ENCODE results near the gene ITGA4.
A peak's percentile ranks its signal among the peaks of the same experiment; 100 is the strongest.

The ITGA4 gene

DNA sequence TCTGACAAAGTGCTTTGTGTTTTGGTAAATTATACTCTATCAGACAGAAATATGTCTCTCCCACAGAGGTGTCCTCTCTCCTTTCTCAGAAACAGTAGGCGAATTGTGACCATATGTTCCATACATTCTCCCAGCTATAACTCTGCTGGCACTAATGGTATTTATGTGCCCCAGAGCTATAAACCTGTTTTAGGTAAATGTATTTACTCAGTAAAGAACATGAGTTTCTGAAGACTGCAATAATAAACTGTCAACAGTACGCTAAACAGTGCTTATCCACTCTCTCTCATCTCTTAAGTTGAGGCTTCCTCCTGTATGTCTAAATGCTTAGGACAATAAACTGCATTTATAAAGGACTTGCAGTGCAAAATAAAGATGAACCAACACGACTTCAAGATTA, 58.5 kb downstream of the ITGA4 start:
- no peak for DNase-seq (ENCODE audit: low spot score)

DNA sequence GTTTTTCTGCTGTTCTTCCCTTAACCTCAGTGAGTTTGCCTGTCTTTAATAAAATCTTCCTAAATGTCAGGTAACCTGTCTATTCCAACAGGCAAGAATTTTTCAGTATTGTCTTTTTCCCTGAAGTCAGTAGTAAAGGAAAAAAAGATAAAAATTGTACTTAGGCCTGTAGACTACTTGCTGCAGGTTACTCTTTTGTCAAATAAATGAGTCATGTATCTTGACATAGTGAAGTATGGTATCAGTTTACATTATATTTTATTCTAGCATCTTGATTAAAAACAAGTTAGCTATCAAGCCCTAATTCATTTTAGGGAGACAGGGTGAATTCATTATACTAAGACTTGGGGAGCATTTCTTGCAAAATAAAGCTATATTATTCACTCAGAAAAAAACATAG, 59.8 kb downstream of the ITGA4 start:
- no peak for DNase-seq (ENCODE audit: low spot score)

DNA sequence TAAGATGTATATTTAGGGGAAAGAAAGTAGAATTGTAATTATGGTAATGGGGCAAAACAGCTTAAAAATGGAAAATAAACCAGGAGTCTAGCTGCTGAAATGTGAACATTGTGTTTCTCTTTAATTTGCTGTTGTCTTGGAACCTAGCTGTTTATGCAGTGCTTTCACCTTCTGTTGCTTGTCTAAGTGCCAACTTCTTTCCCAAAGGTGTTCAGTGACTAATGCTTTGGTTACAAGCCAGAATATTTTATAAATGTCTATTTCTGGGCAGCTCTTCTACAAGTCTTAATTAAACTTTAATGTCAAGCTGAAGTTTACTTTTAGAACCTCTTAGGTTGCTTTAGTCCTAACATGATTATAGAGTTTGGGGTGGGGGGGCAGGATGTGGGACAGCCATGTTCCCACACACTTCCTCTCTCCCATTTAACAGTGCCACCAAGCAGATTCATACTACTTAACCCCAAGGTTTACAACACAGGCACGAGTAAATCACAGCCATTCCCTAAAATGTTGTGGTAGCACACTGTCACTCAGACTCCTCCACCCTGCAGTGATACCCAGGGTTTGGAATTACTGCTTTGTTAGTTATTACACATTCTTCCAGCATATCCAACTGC, 60.6 kb downstream of the ITGA4 start:
- peak; percentile 83 for DNase-seq (ENCODE audit: low spot score)

DNA sequence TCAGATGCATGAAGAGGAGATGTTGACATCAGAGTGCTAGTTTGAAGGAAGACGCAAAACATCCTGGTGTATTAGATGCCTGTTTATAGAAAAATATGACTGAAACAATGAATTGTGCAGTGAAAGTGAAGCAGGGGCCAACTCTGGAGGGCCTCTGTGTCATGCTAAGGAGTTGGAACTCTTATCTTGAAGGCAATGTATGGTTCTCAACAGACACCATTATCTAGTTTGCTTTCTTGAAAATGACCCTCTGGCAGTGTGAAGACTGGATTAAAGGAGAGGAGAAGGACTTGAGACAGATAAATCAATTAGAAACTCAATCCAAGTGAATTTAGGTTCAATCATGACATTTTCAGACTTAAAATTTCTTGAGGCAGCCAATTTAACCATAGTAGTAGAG, 63.1 kb downstream of the ITGA4 start:
- DNase-seq (ENCODE audit: low spot score): no peak

DNA sequence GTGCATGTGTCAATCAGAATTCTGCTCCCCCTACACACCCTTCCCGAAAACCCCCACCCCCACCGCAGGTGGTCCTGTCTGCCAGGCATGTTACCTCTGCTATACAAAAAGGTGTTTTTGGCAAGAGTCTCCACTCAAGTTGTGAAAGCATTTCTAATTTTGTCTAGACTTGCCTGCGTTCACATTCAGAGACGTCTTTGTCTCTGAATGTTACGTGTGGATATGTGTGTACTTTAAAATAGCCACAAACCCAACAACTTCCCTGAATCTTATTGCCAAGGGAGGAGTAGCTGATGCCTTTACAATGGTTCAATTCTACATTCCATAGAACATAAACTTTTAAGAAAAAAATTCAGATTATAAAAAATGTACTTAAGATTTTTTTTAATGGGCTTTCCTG, 66.6 kb downstream of the ITGA4 start:
- DNase-seq (ENCODE audit: low spot score): no peak

DNA sequence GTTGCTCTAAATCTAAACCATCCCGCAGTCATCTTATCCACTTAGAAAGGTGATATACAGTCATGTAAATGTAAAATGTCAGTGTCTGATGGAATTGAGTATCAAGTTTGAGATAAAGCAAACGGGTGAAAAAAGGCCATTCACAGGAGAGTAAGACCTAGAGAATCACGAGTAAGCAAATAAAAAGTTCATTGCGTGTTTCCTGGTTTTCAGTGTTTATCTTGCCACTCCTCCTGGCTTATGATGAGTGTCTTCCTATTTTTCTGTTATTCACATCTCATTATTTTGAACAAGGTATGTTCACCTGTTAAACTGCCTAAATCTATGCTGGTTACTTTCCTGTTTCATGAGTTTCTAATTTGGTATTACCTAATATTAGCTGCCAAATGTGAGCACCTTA, 68.8 kb downstream of the ITGA4 start:
- DNase-seq (ENCODE audit: low spot score): no peak

DNA sequence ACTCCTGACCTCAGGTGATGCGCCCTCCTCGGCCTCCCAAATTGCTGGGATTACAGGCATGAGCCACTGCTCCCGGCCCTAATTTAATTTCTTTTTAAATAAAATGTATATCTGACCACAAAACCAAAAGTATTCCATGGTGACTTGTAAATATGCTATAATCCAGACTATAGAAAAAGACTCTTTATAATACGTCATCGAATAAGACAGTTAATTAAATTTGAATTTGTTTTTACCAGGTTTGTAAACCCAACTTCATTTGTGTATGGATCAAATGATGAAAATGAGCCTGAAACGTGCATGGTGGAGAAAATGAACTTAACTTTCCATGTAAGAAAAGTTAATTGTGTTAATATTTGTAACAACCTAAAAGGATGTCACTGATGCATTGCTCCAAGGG, 69.9 kb downstream of the ITGA4 start:
- DNase-seq (ENCODE audit: low spot score): no peak

DNA sequence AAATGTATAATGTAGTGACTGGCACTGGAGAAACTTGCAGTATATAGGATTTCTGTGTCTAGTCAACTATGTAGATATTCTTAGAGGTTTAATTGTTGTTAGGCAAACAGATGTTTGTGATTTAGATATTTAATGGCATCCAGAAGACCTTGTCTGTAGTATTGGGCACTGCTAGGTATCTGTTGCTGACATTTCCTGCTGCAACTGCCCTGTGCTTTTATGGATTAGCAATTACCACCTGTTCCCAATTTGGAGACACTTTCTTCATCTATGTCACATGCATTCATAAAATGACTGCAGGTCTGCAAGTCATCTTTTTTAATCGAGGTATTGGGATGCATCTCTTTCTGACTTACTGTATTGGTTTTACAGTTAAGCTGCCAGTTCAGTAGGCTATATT, 71.3 kb downstream of the ITGA4 start:
- no peak for DNase-seq (ENCODE audit: low spot score)

DNA sequence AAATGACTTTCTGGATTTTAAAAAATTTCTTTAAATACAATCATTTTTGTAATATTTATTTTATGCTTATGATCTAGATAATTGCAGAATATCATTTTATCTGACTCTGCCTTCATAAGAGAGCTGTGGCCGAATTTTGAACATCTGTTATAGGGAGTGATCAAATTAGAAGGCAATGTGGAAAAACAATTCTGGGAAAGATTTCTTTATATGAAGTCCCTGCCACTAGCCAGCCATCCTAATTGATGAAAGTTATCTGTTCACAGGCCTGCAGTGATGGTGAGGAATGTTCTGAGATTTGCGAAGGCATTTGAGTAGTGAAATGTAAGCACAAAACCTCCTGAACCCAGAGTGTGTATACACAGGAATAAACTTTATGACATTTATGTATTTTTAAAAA, 79.5 kb downstream of the ITGA4 start:
- no peak for DNase-seq (ENCODE audit: low spot score)

DNA sequence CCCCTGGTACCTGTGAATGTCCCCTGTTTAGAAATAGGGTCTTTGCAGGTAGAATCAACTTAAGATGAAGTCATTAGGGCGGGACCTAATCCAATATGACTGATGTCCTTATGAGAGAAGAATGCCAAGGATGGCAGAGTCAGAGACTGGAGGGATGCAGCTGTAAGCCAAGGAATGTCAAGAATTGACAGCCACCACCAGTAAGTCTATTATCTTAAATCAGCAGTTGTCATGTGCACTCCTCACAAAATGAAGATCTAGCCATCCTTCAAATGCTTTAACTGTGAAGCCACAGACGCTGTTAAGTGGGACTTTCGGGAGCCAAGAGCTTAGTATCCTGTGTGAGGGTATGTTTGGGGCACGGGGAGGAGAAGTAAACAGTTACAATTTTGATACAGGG, 83.2 kb downstream of the ITGA4 start:
- no peak for DNase-seq (ENCODE audit: low spot score)

DNA sequence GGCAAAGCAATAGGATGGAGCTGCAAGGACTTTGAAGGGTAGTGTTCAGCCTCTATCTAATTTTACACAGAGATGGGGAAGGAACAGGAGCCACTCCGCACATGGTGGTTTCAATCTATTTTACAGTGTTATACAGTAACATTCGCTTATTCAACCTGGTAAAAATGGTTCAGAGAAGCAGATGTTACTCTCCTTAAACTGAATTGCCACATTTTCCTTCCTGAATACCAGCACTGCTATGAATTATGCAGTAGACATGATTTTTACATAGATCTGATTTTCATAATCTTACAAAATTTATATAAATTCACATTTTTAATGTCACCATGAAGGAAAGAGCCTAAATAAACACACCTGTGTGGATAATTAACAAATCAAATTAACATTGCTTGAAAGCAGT, 85.0 kb downstream of the ITGA4 start:
- no peak for DNase-seq (ENCODE audit: low spot score)

DNA sequence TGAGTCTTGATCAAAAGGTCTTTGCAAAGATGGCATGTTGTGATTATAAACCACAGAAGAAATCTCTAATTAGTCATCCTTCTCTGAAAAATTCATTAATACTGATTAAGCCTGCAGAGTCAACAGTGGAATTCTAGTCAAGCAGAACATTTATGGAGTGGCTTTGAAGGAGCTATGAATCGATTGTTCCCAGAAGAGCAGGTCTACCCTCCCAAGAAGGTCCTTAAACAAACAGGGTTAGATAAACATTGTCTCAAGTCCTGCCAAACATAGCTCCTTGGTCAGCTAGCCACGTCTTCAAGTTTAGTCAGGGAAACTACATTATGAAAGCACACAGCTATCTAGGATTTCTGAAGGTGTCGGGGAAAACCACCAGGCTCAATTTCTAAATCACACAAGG, 88.9 kb downstream of the ITGA4 start:
- DNase-seq (ENCODE audit: low spot score): no peak

DNA sequence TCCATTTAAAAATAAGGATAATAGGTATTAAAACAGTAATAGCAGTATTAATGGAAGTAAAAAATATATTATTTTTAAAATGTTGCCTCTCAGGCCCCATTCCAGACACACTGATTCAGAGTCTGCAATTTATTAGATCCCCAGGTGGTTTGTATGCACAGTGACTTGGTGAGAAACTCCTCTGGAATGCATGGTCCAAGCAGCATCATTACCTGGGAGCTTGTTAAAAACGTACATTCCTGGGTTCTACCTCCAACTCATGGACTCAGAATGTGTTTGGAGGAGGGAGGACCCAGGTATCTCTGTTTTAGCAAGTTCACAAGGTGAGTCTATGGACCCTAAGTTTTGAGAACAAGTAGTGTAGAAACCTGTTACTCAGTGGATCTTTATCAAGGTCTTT, 95.6 kb downstream of the ITGA4 start:
- DNase-seq (ENCODE audit: low spot score): no peak

DNA sequence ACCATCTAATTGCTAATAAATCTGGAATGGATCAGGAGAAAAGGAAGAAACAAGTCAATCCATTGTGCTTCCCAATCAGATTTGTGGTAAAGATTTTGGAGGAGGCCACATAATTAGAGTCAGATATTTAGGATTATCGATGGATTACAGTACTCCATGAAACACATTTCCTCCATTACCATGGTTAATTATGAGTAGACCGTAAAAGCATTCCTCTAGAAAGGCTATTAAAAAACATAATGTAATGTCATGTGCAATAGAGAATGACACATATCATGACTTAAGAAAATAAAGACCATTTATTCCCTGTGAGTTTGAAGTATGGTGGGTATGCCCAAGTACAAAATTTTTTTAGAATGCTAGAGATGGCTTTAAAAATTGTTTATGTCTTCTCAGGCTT, 96.1 kb downstream of the ITGA4 start:
- no peak for DNase-seq (ENCODE audit: low spot score)

DNA sequence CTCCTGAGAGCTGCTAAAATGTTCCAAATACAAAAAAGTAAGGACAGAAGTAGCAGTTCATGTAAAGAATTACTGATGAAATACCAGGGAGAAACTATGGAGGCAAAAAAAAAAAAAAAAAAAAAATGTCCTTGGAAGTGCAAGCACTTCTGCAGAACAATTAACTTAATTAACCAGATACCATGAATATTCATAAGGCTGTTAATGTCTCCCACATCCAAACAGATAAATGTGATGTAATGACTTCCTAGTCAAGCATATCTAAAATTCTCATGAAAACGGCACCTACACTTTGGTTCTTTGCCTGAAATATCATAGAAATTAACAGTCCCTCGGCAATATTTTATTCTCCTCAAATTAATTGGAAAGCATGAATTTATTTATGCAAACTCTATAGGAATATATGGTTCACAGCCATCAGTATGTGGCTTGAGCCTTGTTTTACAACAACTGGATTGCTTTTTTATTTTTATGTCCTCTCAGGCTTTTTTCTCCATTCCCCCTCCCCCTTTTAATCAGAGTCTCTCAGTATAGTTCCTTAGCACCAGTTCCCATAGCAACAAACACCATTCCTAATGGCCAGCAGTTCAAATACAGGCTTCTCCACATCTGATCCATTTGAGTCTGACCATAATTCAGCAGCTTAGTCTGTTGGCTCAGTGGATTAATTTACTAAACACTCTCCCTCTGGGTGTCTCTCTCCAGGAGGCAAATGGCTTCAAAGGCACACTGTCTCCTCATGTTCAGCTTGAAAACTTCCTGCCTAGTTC, 97.1 kb downstream of the ITGA4 start:
- DNase-seq (ENCODE audit: low spot score): no peak

DNA sequence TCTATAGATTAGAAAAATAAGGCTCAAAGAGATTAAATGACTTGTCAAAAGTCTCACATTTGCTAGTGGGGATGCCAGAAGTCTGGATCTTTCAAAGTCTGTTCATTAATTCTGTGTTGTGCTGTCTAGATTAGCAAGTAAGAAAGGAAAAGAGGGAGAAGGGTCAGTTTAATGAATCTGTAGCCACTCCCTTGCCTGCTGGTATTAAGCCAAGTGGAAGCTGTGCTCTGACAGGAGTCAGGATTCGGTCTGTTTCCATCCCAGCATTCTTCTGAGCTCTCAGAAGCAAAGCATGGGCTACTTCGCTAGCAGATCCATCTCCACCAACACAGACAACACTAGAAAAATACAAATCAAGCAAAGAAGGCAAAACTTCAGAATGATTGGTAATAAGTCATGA, 101.2 kb downstream of the ITGA4 start:
- no peak for DNase-seq (ENCODE audit: low spot score)

DNA sequence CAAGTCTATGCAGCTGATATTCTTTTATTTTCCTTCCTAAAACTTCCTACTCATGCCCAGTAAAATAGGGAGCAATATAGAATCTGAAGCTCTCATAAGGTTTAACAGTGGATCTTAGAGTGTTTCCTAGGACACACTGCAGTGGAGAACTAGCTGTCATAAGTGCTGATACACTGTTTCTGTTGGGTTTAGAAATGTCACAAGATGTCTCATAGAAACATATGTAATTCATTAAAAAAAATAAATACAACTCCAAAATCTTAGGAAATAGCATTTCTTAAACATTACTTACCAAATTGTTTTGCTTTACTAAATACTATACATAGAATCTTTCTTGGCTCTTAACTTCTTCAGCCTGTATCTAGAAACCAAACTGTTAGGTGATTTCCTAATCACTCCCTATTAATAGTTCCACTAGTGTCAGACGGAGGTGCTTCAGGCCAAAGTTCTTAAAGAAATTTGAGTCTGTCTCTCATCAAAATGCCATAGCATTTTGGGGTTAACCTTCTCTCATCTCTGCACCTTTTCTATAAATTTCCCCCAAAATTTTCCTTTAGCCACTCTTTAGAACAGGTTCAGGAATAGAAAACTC, 106.0 kb downstream of the ITGA4 start:
- DNase-seq (ENCODE audit: low spot score): no peak

DNA sequence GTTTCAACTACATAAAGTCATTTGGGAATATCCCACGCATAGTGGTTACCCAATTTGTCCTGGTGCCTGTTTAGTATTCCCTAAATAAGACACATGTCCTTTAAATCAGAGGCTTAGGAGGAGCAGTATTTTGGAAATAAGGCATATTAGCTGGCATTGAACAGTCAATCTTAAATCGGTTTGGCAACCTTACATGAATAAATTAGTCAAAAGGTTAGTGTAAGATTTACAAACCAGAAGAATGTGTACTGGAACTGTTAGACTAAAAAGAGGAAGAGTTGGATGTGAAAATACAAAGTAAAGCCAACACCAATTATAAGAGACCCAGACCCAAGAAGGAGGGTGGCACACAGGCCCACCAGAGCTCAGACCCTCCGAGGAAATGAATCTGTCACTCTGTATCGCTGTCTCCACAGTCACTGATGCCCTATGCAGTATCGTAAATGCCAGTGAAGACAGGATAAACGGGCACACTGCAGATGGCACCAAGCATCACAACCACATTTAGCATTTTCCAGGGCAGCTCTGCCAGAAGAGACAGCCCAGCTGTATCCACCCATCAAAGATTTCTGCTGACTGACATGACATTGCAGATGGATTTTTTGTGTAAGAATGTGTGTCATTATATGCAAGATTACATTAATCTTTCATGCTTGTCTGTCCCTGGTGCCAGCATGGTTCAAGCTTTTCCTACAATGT, 109.3 kb downstream of the ITGA4 start:
- peak; percentile 80 for DNase-seq (ENCODE audit: low spot score)

DNA sequence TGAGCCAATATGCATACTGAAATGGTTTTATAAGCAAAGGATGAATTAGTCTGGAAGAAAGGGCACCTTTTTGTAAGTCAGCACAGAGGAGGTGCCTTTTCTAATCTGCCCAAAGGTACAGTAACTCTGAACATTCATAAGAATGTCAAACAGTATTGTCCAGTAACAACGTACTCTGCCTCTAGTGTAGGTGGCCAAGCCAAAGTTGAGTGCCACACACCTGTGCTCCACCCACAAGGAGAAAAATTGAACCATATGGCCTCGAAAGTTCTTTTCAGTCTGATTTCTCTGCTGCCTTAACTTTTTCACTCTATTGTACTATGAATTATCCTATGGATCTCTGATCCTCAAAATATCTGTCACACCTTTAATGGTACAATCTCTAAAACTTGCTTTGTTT, 112.9 kb downstream of the ITGA4 start:
- DNase-seq (ENCODE audit: low spot score): no peak

DNA sequence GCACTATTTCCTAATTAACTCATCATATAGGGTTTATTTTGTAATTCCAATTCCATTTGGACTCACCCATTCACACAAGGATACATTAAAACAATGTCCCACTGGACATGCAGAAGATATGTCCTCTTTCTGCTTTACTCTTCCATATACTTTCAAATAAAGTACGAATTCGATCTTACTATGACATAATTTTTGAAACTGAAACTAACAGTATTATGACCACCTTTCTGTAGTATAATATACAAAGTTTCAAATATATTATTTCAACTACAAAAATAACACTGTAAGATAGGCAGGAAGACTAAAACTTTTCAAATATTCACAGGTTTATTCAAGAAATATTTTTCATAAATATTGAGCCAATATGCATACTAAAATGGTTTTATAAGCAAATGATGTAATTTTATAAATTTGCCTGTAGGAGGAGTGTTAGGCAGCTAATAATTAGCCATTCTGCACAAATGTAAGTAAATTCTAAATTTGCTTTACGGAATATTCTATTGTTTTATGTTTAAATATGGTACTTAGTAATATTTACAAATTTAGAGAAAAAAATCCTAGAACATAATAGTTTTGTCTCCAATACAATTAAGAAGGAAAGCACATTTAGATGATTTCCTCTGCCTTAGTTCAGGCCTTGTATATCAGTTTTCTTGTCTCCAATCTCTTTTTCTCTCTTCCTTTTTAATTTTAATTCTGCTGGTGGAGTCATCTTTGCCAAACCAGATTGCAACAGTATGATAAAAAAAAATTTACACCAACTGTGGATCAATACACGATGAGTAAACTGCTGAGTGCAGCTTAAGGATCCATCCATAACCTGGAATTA, 113.9 kb downstream of the ITGA4 start:
- DNase-seq (ENCODE audit: low spot score): peak; percentile 52

DNA sequence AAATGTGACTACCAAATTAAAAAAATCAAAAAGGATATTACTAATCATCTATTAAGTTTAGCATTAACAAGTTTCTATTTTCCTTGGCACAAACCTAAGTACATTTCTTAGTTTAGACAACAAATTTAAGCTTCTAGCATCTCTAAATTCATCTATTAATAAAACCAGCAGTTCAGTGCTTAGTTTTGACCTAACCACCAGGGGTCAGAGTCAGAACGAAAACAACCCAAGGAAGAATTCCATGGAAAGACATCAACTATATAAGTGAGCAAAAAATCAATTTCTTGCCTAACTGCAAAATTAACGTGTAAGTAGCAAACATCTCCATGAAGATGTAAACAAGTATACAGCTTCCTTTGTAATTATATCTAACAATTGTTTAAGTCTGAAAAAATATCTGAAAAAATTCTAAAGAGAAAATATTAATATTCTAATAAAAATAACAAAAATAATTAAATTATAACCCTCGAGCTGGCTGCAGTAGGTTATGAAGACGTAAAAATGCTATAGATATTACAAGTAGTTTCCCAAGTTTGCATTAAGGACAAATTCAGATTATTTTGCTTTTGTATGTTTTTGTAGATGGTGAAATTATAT, 116.1 kb downstream of the ITGA4 start:
- DNase-seq (ENCODE audit: low spot score): peak; percentile 75

DNA sequence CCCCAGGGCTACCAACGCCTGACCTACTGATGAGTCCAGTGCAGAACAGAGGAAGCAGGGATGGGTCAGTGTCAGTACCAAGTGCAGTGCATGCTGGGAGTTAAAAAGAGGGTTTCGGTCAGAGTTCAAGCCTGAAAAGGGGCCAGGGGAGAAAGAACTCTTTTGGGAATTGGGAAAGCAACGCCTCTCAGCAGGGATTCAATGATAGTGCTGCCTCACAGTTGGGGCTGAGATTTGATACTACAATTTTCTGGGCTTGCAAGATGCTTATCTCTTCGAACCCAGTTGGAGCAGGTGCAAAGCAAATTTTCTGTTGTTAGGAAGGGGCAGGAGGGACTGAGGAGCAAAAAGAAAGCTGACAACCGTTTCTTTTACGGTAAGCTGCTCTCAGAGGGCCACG, 117.1 kb downstream of the ITGA4 start:
- peak; percentile 46 for DNase-seq (ENCODE audit: low spot score)
